ENCODE measurements around the gene ATAD1.
"Not testable (repeated sequence)": the region's sequence is repeated elsewhere in the genome, so short reads cannot be mapped to it uniquely, and the experiment has no call there.

DNA sequence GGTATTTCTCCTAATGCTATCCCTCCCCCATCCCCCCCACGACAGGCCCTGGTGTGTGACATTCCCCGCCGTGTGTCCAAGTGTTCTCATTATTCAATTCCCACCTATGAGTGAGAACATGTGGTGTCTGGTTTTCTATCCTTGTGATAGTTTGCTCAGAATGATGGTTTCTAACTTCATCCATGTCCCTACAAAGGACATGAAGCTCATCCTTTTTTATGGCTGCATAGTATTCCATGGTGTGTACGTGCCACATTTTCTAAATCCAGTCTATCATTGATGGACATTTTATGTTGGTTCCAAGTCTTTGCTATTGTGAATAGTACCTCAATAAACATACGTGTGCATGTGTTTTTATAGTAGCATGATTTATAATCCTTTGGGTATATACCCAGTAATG lies 37.2 kb upstream of the ATAD1 start:
- TF ChIP-seq POLR2A (IDR thresholded peaks at IDR 0.05; ENCODE audit: low read length); GATA1 (IDR thresholded peaks at IDR 0.05; ENCODE audit: low read depth, low read length): not testable (repeated sequence)
